ENCODE measurements around the gene KLB. TPM values are rescaled to one million over a fixed set of nuclear protein-coding genes. Genes with fewer than 3 reads are reported as not detected.
A peak's percentile ranks its signal among the peaks of the same experiment; 100 is the strongest.

KLB gene
- polyA plus RNA-seq, 3 donors, result not detected

- H3K27ac ChIP-seq (ENCODE audit: low read depth in 1 of 2, low read length in 2 of 2), result no peak overlapping the region
- DNase-seq, result no peak
- Mint-ChIP-seq H3K27ac (peak overlapping the region in 2 of 7 donors; percentile 1 to 36), H3K4me3 (no peak overlapping the region), H3K27me3 (ENCODE audit: low read depth in 3 of 3) (peaks cover 0 to 3% (median 0%) of the 10 kb centered on the region in 3 donors), H3K4me1 (peaks cover 18% of the 10 kb centered on the region), H3K36me3 (peaks cover 69 to 91% of the 10 kb centered on the region in 2 donors), H3K9me3 (peaks cover 0 to 1% (median 0%) of the 10 kb centered on the region in 7 donors)
- peaks cover 29% of the 10 kb centered on the region for H3K79me2 ChIP-seq (ENCODE audit: insufficient read depth, low read length)
- TF ChIP-seq CTCF (IDR thresholded peaks at IDR 0.05), result no peak
- no peak overlapping the region for H3K4me2 ChIP-seq (replicated peaks; ENCODE audit: extremely low read depth, low read length, poor library complexity, severe bottlenecking)
- H3K4me1 ChIP-seq (ENCODE audit: control insufficient read depth in 1 of 2, insufficient read depth in 2 of 2, low read length in 2 of 2), result peaks cover 10 to 14% of the 10 kb centered on the region in 2 donors
- intact Hi-C loops (cut with micrococcal nuclease), result loop anchor here (10.0 kb wide), 2 partner anchors 242 to 268 kb away; partner anchors contain the start of genes UBE2K (in 1 of the 2) and WDR19 (in 1 of the 2)
- peaks cover 61% of the 10 kb centered on the region for H4K20me1 ChIP-seq (ENCODE audit: insufficient read depth, low read length)
- H3K9ac ChIP-seq (ENCODE audit: insufficient read depth, low read length, poor library complexity, severe bottlenecking), result no peak overlapping the region
- 94% methylated on average over 4 of the region's 11 CpGs for WGBS (ENCODE audit: insufficient coverage)
- no peak overlapping the region for H3K4me3 ChIP-seq (replicated peaks in 1 of 3; ENCODE audit: low read depth in 2 of 3, low read length in 3 of 3)
- H2AFZ ChIP-seq (ENCODE audit: insufficient read depth, low read depth, low read length, poor library complexity, severe bottlenecking), result no peak overlapping the region
- H3K36me3 ChIP-seq (replicated peaks in 1 of 2; ENCODE audit: control insufficient read depth in 1 of 2, insufficient read depth in 2 of 2, low read length in 2 of 2), result peaks cover 69 to 88% of the 10 kb centered on the region in 2 donors
- H3K9me3 ChIP-seq (replicated peaks in 1 of 2; ENCODE audit: control insufficient read depth in 1 of 2, insufficient read depth in 1 of 2, low read length in 2 of 2), result no peaks in the 10 kb centered on the region
- no peaks in the 10 kb centered on the region for H3K27me3 ChIP-seq (ENCODE audit: control insufficient read depth in 2 of 2, insufficient read depth in 2 of 2, low read length in 2 of 2)
Measured at GRCh38 chr4:39452860-39453587, 46.3 kb downstream of the KLB start.

- Histone ChIP-seq H4K20me1 (ENCODE audit: insufficient read depth, low read length) (peaks cover 61% of the 10 kb centered on the region), H3K27me3 (ENCODE audit: control insufficient read depth in 2 of 2, insufficient read depth in 2 of 2, low read length in 2 of 2) (no peaks in the 10 kb centered on the region), H3K9me3 (replicated peaks in 1 of 2; ENCODE audit: control insufficient read depth in 1 of 2, insufficient read depth in 1 of 2, low read length in 2 of 2) (no peaks in the 10 kb centered on the region), H3K4me3 (replicated peaks in 1 of 3; ENCODE audit: low read depth in 2 of 3, low read length in 3 of 3) (no peak overlapping the region), H3K27ac (ENCODE audit: low read depth in 1 of 2, low read length in 2 of 2) (no peak overlapping the region), H3K79me2 (ENCODE audit: insufficient read depth, low read length) (peaks cover 37% of the 10 kb centered on the region), H3K36me3 (replicated peaks in 1 of 2; ENCODE audit: control insufficient read depth in 1 of 2, insufficient read depth in 2 of 2, low read length in 2 of 2) (peaks cover 69 to 88% of the 10 kb centered on the region in 2 donors), H3K4me2 (replicated peaks; ENCODE audit: extremely low read depth, low read length, poor library complexity, severe bottlenecking) (no peak overlapping the region), H2AFZ (ENCODE audit: insufficient read depth, low read depth, low read length, poor library complexity, severe bottlenecking) (no peak overlapping the region), H3K9ac (ENCODE audit: insufficient read depth, low read length, poor library complexity, severe bottlenecking) (no peak overlapping the region), H3K4me1 (ENCODE audit: control insufficient read depth in 1 of 2, insufficient read depth in 2 of 2, low read length in 2 of 2) (peaks cover 11 to 16% of the 10 kb centered on the region in 2 donors)
- TF ChIP-seq CTCF (IDR thresholded peaks at IDR 0.05), result no peak
- no peak overlapping the region for H3K4me3 Mint-ChIP-seq
- WGBS (ENCODE audit: insufficient coverage), result no CpG with 5 or more reads among the region's 2 CpGs
- peaks cover 20% of the 10 kb centered on the region for H3K4me1 Mint-ChIP-seq
- DNase-seq, result no peak
- H3K27ac Mint-ChIP-seq, result peak overlapping the region in 1 of 7 donors; percentile 14
- peaks cover 0 to 1% (median 0%) of the 10 kb centered on the region in 7 donors for H3K9me3 Mint-ChIP-seq
- peaks cover 0 to 3% (median 0%) of the 10 kb centered on the region in 3 donors for H3K27me3 Mint-ChIP-seq (ENCODE audit: low read depth in 3 of 3)
- peaks cover 69 to 88% of the 10 kb centered on the region in 2 donors for H3K36me3 Mint-ChIP-seq
- intact Hi-C loops (cut with micrococcal nuclease), result loop anchor here (10.0 kb wide), 2 partner anchors 241 to 269 kb away; partner anchors contain the start of genes UBE2K (in 1 of the 2) and WDR19 (in 1 of the 2)
Measured at GRCh38 chr4:39453738-39454137, 47.0 kb downstream of the KLB start.
